ENCODE measurements around the gene CTAG1B.
"Not testable (repeated sequence)": the region's sequence is repeated elsewhere in the genome, so short reads cannot be mapped to it uniquely, and the experiment has no call there.

The CTAG1B gene

DNA sequence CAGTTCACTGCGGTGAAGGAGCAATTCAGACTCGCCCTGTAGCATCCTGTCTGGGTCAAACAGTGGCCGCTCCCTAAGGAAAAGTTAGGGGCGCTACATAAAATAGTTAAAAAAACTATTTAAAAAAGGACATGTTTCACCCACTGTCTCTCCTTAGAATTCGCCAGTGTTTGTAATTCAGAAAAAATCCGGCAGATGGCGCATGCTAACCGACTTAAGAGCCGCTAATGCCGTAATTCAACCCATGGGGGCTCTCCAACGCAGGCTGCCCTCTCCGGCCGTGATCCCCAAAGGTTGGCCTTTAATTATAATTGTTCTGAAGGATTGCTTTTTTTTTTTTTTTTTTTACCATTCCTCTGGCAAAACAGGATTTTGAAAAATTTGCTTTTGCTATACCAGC is 28.7 kb downstream of the CTAG1B start:
- in situ Hi-C loops (cut with HindIII; ENCODE audit: low sequenced_read_pairs) = not testable (repeated sequence)

DNA sequence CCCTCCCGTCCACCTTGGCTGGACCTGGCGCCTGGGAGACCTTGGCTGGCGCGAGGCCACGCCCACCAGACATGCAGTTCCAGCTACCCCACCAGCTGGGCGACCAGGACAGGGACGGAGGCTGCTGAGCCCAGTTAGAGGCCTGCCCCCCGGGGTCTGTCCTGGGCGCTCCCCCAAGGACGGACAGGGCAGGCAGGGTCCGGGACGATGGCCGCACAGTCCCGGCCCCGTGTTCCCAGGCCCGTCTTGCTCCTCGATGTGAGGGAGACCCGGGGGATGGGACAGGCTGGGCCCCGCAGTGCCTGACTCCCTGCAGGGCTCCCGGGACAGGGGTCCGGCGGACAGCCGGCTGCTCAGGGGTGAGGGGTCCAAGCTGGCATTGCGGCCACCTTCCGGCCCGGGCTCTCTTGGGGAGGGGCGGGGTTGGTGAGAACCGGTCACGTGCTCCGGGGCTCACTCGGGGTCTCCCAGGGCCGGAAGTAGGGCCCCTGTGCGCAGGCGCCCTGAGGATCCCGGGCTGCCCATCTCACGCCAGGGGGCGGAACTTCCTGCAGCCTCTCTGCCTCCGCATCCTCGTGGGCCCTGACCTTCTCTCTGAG is 34.4 kb downstream of the CTAG1B start, which contains the start of gene CTAG1A:
Gene CTAG1A (plus strand): TSS at position 549 of the 599 bp plus-strand sequence. CDS start 74 bp downstream, outside the sequence.
- in situ Hi-C loops (cut with HindIII; ENCODE audit: low sequenced_read_pairs) = not testable (repeated sequence)

- in situ Hi-C loops (cut with HindIII; ENCODE audit: low sequenced_read_pairs) = not testable (repeated sequence)
Observed at GRCh38 chrX:154582994-154583393, 36.1 kb downstream of the CTAG1B start.

- in situ Hi-C loops (cut with HindIII; ENCODE audit: low sequenced_read_pairs) = not testable (repeated sequence)
Observed at GRCh38 chrX:154575076-154575475, 44.0 kb downstream of the CTAG1B start.

DNA sequence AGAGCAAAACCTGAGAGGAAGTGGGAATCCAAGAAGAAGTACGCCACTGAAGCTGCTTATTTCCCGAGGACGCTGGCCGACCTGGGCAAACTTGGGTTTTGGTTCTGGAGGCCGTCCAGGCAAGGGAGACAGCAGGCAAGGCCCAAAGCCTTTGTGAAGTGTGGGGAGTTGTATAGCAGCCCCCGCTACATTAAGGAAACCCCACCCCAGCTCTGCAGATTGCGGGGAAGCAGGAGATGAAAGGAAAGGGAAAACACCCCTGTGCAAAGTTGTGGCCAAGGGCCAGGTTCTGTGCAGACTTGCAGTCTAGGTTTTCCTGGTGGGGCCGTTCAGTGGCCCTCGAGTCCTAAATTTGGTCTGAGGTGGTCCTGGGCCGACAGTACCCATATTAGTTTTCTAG is 46.0 kb downstream of the CTAG1B start:
- in situ Hi-C loops (cut with HindIII; ENCODE audit: low sequenced_read_pairs) = not testable (repeated sequence)

DNA sequence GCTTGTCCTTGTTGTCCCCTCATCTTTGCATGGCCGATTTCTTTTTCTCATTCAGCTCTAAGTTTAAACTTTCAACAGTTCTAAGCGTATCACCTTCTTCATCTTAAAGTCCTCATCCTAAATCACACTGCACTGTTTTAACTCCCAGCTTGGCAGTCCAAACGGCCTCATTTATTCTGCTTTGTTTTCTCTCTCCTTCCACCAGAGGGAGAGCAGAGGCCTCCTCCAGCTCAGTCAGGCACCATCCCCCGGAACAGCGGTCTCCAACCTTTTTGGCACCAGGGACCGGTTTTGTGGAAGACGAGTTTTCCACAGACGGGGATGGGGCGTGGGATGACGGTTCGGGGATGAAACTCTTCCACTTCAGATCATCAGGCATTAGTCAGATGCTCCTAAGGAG is 48.7 kb downstream of the CTAG1B start:
- in situ Hi-C loops (cut with HindIII; ENCODE audit: low sequenced_read_pairs) = not testable (repeated sequence)

Measured in DLD1 (cell line).